ENCODE measurements around the gene LRRC46. TPM values are rescaled to one million over a fixed set of nuclear protein-coding genes. Genes with fewer than 3 reads are reported as not detected.

Gene LRRC46
- total RNA-seq, 1 experiment from 2014 or later = 0.62 TPM

DNA sequence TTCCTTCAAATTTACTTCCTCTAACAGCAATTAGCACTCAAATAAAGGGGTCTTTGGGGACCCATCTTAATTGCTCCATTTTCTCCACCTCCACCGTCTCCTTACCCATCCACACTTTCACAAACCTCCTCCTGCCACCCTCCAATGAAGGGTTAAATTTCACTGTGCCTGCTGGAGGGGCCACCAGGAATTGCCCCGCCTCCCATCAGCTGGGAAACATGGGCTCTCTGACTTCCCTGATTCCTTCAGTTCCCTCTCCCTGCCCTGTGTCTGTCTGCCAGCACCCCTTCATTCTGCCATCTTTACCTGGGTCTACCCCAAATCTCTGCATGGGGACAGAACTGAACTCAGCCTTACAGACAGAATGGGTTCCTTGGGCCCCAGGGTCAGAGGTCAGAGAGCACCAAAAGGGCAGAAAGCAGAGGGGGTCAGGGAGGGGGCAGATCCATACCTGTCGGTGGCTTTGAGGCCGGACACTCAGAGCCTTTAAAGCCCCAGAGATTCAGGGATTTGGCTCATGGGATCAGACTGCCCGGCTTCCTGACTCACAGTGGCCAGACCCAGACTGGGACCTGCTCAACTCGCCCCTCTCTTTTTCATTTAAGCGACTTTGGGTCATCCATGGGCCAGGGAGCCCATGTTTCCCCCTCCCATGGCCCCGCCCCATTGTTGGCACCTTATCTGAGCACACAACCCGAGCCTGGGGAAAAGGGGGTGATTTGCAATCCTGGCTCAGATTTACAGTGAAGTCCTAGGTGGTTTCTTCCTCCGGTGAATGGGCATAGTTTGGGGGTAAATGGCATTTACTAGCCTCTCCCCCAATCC lies 46.9 kb downstream of the LRRC46 start:
- DNase-seq (ENCODE audit: low spot score) = no peak

DNA sequence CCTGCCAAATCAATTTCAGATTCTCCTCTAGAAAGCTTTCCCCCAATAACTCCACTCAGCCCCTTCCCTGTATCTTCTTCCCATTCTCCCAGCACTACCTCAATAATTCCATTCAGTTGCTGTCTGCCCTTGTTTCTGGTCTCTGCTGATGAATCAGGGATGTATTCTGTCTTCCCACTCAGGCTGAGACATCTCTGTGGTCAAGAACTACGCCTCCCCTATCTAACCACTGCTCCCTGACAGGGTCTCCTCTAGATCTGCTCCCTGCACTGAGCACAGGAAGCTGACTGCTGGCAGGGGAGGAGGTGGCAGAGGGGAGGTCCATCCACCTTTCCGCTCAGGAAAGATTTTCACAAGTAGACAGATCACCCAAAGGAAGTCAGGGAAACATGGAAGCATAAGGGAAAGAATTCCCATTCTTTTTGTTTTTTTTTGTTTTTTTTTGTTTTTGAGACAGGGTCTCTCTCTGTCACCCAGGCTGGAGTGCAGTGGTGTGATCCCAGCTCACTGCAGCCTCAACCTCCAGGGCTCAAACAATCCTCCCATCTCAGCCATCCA lies 47.6 kb downstream of the LRRC46 start:
- peak; percentile 48 for DNase-seq (ENCODE audit: low spot score)

DNA sequence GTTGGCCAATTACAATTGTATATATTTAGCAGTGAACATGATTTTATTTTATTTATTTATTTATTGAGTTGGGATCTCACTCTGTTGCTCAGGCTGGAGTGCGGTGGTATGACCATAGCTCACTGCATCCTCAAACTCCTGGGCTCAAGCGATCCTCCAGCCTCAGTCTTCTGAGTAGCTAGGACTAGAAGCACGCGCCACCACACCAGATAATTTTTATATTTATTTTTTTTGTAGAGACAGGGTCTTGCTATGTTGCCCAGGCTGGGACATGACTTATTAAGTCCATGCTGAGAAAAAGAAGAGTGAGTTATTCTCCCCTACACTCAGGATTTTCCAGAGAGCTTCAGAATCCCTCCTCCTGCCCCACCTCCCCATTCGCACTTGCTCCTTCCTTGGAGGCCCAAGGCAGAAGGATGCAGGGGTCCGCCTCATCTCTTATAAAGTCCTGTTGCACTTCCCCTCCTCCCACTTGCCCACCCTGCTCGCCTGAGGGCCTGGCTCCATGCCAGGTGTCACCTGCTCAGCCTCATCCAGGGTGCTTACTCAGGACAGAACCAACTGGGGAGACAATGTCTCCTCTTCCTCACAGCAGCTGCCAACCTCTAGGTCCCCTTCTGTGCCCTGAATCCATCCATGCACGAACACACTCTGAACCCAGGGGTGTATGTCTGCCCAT lies 48.4 kb downstream of the LRRC46 start:
- DNase-seq (ENCODE audit: low spot score) = no peak

DNA sequence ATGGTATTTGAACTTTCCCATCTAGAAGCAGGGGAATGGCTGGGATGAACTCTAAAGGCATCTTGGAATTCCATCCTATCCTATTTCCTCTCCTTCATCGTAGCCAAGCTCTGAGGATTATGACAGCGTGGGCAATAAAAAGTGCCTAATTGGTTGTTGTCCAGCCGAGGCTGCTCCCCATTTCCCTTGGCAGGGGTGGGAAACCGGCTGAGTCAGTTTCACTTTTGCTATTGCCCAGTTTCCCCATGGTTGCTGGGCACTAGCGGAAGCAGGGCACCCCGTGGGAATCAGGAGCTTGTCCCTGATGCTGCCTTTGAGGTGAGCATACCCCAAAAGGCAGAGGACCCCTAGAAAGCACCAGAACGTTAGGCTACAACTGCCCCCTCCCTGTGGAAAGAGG lies 50.8 kb downstream of the LRRC46 start:
- peak; percentile 69 for DNase-seq (ENCODE audit: low spot score)

DNA sequence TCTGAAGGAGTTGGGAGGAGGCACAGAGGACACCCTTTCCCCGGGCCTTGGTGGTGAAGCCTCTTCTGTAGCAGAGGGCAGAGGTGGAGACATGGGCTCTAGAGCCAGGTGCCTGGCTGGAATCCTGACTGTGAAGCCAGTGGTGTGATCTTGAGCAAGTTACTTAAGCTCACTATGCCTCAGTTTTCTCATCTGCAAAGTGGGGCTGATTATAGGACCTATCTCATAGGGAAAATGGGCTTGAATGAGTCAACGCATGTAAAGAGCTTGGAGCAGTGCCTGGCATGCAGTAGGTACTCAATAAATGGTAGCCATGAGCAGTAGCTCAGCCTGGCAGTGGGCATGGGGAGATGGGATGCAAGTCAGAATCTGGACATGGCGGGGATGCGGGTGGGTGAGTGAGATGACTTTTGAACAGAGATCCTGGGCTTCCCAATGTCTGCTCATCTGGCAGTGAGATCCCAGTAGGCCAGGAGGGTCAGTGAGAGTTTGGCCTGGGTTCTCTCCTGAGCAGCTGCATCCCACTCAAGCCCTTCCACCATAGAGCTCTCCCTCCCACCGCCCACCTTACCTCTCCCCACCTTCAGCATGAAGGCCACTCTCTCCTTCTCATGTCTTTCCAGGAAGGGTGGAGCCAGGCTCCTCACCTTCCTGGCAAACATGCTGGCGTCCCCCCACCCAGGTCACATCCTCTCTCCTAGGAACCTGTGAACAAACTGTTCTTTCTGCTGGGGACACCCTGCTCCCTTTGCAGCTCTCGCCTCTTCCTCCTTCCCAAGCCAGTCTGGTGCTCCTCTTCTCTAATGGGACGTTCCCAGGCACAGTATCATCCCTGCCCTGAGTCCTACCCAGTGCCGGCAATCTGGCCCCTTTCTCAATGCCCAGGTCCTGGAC lies 51.5 kb downstream of the LRRC46 start:
- DNase-seq (ENCODE audit: low spot score) = no peak

DNA sequence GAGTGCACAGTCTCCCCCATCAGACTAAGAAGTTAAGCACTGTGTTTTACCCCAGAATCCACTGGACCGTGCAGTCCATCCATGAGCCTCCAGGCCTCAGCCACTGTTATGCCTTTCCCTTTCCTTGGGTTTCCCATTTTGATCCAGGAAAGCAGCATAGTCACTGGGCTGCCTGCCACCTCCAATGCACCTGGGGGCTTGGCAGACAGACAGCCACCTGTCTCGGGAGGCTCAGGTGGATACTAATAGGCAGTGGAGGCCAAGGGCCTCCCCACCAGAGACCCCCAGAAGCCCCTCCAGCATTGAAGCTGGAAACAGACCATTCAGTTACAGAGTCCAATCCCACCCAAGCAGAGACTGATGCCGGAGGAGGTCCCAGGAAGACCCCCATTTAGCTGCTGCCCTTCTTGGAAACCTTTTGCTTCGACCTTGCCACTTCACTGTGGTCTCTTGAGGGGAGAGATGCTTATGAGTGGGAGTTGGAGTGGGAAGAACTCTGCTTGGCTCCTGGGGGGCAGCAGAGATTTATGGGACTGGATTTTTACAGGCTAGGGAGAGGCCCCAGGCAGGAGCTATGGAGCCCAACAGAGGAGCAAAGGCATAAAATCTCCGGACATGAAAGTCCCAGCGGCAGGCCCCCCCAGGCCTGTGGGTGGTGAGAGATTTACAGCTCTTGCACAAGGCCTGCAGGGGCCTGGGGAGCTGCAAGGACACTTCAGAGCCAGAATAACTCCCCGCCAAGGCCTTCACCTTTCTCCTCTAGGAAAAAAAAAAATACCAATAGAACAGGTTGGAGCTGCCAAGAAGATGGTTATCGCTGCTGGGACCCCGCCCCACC lies 52.3 kb downstream of the LRRC46 start:
- no peak for DNase-seq (ENCODE audit: low spot score)

DNA sequence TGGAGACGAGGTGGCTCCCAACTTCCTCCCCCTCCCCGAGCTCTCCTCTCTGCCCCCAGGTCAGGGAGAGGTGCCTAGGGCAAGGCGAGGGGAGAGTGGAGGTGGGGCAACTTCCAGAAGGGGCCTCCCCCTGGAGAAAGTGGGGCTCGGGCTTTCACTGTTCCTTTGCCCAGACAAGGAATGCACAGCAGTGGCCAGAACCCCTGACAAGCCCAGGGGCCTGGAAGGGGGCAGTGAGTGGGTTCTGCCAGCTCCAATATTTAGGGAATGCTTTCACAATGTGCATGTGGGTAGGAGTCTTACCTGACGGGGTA lies 52.9 kb downstream of the LRRC46 start:
- no peak for DNase-seq (ENCODE audit: low spot score)

DNA sequence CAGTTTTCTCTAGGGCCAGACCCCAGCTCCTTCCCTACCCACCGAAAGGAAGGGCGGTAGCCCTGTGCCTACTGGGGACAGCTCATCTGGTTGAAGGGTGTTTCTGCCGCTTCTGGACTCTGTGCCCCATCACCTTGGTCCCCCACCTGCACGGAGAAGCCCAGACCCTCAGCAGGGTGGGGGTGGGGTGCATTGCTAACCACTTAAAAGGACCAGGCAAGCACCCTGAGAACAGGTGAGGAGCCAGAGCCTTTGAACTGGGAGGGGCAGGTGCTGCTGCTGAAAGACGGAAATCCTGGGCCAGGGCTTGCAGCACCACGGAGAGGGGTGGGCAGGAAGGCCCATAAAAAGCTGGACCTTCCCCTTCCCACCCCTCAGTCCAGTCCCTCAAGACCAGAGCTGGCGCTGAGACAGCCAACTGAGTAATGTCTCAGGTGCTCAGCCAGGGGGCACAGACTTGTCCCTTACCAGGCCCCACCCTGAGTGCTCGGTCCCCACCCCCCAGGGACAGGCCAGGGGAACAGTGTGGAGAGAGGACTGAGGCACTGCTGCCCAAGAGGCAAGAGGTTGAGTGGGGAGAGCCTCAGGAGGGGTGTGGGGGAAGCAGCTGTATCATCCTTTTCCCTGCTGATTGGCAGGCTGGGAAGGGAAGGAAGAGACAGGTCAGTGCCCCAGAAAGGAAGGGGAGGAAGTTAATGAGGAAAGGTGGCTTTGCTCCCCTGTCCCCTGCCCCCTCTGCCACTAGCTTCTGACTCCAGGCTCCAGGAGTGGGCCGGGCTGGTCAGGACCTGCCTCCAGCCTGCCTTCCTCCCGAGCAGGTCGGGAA lies 53.6 kb downstream of the LRRC46 start:
- no peak for DNase-seq (ENCODE audit: low spot score)

Other genes starting within 250 kb of the LRRC46 start
- gene KPNB1, start 181.8 kb upstream of the LRRC46 start, total RNA-seq (2014; rRNA removed; shearing (Covaris generic)) = 360 and 467 TPM in 2 replicates
- 3.3 and 5.5 TPM in 2 replicates for gene TBKBP1, start 137.5 kb upstream of the LRRC46 start, total RNA-seq (2014; rRNA removed; shearing (Covaris generic))
- gene TBX21, start 98.4 kb upstream of the LRRC46 start, total RNA-seq (2014; rRNA removed; shearing (Covaris generic)) = not detected in 2 replicates
- gene OSBPL7, start 9.9 kb upstream of the LRRC46 start, total RNA-seq (2014; rRNA removed; shearing (Covaris generic)) = 8.2 and 19.1 TPM in 2 replicates
- gene MRPL10, start 129 bp upstream of the LRRC46 start, total RNA-seq (2014; rRNA removed; shearing (Covaris generic)) = 41.9 and 58.5 TPM in 2 replicates
- 56.8 and 65.4 TPM in 2 replicates for gene SCRN2, start 9.6 kb downstream of the LRRC46 start, total RNA-seq (2014; rRNA removed; shearing (Covaris generic))
- gene SP6, start 19.5 kb downstream of the LRRC46 start, total RNA-seq (2014; rRNA removed; shearing (Covaris generic)) = 0.19 and 0.46 TPM in 2 replicates
- 1.2 and 2.5 TPM in 2 replicates for gene SP2, start 64.6 kb downstream of the LRRC46 start, total RNA-seq (2014; rRNA removed; shearing (Covaris generic))
- gene PNPO, start 109.9 kb downstream of the LRRC46 start, total RNA-seq (2014; rRNA removed; shearing (Covaris generic)) = 59.4 and 61.9 TPM in 2 replicates
- not detected in 2 replicates for gene PRR15L, start 126.2 kb downstream of the LRRC46 start, total RNA-seq (2014; rRNA removed; shearing (Covaris generic))
- 87.2 and 96.9 TPM in 2 replicates for gene CDK5RAP3, start 139.4 kb downstream of the LRRC46 start, total RNA-seq (2014; rRNA removed; shearing (Covaris generic))
- 24.1 and 40.0 TPM in 2 replicates for gene COPZ2, start 206.1 kb downstream of the LRRC46 start, total RNA-seq (2014; rRNA removed; shearing (Covaris generic))
- 73.6 and 140 TPM in 2 replicates for gene NFE2L1, start 216.7 kb downstream of the LRRC46 start, total RNA-seq (2014; rRNA removed; shearing (Covaris generic))